Astrocyte of the spinal cord (primary cell): ENCODE data around the gene ARHGDIB.
A peak's percentile ranks its signal among the peaks of the same experiment; 100 is the strongest.

Experiments used
- DNase-seq: peaks from one replicate; pipeline ENCODE4 v3.0.0; 2011; ENCODE audit warnings: low read depth, low spot score
- H3K4me3 ChIP-seq: 2 replicates; pipeline ENCODE4 v1.5.1; 2011; ENCODE audit warnings: low read depth, mild to moderate bottlenecking, low read length, moderate library complexity
- CTCF ChIP-seq: IDR thresholded peaks from 2 replicates; pipeline ENCODE4 v1.5.1; 2012; ENCODE audit warnings: low read depth, mild to moderate bottlenecking, low read length, inconsistent platforms
- in situ Hi-C: cut with HindIII; loops from 2 replicates; pipeline ENCODE4 v1.10.0; 2017; ENCODE audit warnings: low sequenced_read_pairs

The ARHGDIB gene

GRCh38 chr12:14964406-14964805, 3.0 kb upstream of the ARHGDIB start:
- no peak for TF ChIP-seq CTCF
- in situ Hi-C loops, result no loop called here
- no peak for DNase-seq
- no peak overlapping the region for H3K4me3 ChIP-seq

GRCh38 chr12:14963520-14963919, 2.1 kb upstream of the ARHGDIB start:
- in situ Hi-C loops, result no loop called here
- no peak for TF ChIP-seq CTCF
- no peak overlapping the region for H3K4me3 ChIP-seq
- DNase-seq, result no peak

- TF ChIP-seq CTCF, result no peak
These were observed 1.4 kb upstream of the ARHGDIB start for GRCh38 chr12:14962797-14963196.

GRCh38 chr12:14962153-14962539, 745 bp upstream of the ARHGDIB start:
- TF ChIP-seq CTCF, result no peak
- H3K4me3 ChIP-seq, result no peak overlapping the region
- in situ Hi-C loops, result no loop called here
- DNase-seq, result no peak

More at GRCh38 chr12:14962797-14963196, 1.4 kb upstream of the ARHGDIB start:
- H3K4me3 ChIP-seq, result no peak overlapping the region
- in situ Hi-C loops, result no loop called here
- no peak for DNase-seq

- in situ Hi-C loops, result no loop called here
- DNase-seq, result peak; percentile 32
- no peak for TF ChIP-seq CTCF
These were observed 594 bp downstream of the ARHGDIB start for GRCh38 chr12:14960548-14961465.

GRCh38 chr12:14959916-14960496, 1.4 kb downstream of the ARHGDIB start:
- DNase-seq, result no peak
- no peak overlapping the region for H3K4me3 ChIP-seq
- TF ChIP-seq CTCF, result no peak
- in situ Hi-C loops, result no loop called here

More at GRCh38 chr12:14960548-14961465, 594 bp downstream of the ARHGDIB start:
- peak overlapping the region; percentile 19 for H3K4me3 ChIP-seq
